RWPE1 (cell line): ENCODE results near the gene KMO.

ENCODE experiments used
- CTCF ChIA-PET: fragments of 350-600 bp; sonication (Branson Sonifier 250); formaldehyde crosslinking; extraction: SDS; loops from one replicate; lab custom pipeline; 2021; lab: Yijun Ruan, JAX
- POLR2A ChIA-PET: fragments of 400-600 bp; formaldehyde crosslinking; extraction: SDS; loops from one replicate; lab custom pipeline; 2020; ENCODE audit warnings: antibody characterized with exemption; ENCODE audit not compliant: low non-redundant PET; lab: Yijun Ruan, JAX
- DNase-seq: peaks from one replicate; pipeline ENCODE4 v3.0.0; 2012; ENCODE audit warnings: low spot score
- H3K27ac ChIP-seq: fragments of 450-650 bp; 2 replicates; pipeline ENCODE4 v1.5.1; 2017
- CTCF ChIP-seq: fragments of 450-650 bp; conservative IDR thresholded peaks from 2 replicates; pipeline ENCODE4 v1.5.1; 2017; ENCODE audit warnings: low read depth, mild to moderate bottlenecking

The KMO gene

DNA sequence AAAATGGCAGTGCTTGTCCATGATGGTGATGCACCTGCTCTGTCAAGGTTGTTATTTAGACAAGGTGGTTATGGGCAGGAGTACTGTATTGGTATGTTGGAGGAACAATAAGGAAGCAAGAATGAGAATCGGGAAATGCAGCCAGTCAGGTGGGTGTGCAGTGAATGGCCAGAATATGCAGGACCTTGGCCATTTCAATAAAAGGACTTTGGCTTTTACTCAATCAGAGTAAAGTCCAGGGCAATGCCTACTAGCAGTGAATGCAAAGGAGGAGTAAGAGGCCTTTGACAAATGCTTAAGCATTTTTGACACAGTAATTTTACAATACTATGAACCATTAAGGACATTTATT is 110.4 kb downstream of the KMO start:
- no peak for DNase-seq
- POLR2A ChIA-PET = no interaction called here
- H3K27ac ChIP-seq = no peak overlapping the region
- no peak for TF ChIP-seq CTCF
- CTCF ChIA-PET = no interaction called here

DNA sequence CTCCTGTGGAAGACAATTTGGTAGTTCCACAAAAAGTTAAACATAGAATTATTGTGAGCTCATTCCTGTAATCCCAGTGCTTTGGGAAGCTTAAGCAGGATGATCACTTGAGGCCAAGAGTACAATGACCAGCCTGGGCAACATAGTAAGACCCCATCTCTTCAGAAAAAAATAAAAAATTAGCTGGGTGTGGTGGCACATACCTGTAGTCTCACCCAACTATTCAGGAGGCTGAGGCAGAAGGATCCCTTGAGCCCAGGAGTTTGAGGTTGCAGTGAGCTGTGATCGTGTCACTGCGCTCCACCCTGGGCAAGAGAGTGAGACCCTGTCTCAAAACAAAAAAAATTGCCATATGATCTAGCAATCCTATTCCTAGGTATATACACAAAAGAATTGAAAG is 112.1 kb downstream of the KMO start:
- ChIA-PET POLR2A (no interaction called here), CTCF (interaction anchor here (0.6 kb wide), 1 partner anchor 151 kb away, joined by 3 read pairs; no protein-coding TSS in a partner anchor)
- no peak for DNase-seq
- TF ChIP-seq CTCF = no peak
- no peak overlapping the region for H3K27ac ChIP-seq

DNA sequence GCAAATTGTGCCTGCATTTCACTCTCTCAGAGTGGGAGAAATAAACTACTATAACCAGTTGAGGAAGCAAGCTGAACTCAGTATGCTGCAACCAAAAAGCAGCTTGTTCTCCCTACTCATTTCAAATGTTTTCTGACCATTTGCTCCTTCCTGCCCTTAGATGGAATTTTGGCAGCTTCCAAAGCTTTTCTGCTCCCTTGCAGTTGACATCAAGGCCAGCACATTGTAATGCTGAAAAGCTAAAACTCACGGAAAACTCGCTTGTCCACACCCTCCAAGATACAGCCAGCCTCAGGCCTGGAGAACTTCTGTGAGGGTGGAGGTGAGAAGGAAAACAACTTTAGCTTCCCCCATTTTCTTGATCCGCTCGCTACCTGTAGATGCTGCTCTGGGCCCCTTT is 113.0 kb downstream of the KMO start:
- ChIA-PET POLR2A (no interaction called here), CTCF (no interaction called here)
- no peak overlapping the region for H3K27ac ChIP-seq
- DNase-seq = no peak
- TF ChIP-seq CTCF = no peak
